D341Med (cell line): Measurements from ENCODE around the gene TTC6.

ENCODE experiments used
- DNase-seq: peaks from one replicate; pipeline ENCODE4 v3.0.0; 2012; ENCODE audit warnings: low spot score

Gene TTC6

DNA sequence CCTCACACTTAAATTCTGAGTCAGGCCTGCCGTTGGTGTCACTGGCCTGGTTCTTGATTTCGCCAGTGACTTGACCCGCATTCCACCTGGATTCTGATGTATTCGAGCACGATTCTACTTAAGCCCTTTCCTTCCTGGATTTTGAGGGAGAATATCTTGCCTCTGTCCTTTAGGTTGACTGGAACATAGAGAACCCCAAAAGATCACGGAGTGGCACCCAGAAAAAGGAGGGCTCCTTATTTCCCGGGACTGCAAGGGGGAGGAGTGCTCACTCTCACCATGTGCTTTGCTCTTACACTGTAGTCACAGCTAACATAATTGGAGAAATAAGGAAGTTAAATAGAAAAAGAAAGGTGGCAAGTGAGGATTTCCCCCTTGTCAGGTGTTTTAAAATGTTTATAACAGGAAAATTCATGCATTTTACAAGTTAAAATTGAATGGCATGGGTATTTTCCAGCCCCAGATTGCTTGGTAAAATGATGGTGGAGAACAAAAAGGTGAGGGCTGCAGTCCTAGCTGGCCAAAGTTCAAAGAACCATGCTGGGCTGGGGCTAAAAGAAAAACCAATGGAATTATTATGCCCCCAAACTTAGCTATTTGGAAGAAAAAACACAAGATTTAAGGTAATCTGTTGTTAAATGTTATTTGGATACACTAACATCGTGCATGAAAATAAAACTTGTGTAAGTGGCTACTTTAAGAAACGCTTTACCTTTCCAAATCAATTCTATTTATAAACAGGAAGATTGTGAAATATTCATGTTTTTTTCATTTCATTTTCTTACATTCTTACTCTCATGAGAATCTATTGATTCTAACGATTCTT, 9.2 kb upstream of the TTC6 start:
- no peak for DNase-seq

DNA sequence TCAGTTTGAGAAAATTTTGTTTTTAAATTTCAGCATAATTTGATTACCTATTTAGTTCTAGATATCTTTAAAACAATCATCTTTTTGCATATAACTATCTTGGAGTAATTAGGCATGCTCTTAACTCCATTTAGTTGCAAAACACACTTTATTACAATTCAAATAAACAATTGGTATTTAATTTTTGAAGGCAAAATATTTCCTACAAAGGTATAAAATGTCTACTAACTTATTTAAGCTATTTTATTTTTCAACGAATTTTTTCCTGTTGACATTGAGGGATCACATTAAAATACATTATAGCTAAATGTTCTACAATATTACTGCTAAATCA, 8.7 kb upstream of the TTC6 start:
- DNase-seq: no peak

DNA sequence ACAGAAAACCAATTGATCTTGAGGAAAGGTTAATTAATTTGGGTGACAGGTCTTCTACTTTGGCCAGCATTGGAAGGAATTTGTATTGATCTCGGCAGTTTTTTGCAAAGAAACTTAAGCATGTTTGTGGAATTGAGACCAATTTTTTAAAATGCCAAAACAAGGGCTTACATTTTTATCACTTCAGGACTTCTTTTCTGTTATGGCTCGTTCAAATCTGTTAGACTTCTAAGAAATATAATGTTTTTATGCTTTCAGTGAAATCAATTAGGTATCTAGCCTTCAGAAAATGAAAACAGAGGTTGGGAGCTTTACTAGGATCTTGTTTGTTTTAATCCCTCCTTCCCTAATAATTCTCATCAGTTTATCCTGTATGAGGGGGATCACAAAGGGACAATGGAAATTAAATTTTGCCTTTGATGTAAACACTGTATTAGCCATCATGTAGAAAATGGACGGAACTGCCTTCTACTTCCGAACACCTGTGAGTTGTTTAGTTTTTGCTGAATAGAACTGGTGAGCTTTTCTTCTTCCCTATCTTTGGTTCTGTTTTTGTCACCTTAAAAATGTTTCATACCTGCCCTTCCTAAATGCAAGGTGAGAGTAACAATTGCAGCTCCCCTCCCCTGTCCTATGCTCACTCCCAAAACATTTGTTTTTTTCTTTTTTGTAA, 8.2 kb upstream of the TTC6 start:
- DNase-seq: no peak

DNA sequence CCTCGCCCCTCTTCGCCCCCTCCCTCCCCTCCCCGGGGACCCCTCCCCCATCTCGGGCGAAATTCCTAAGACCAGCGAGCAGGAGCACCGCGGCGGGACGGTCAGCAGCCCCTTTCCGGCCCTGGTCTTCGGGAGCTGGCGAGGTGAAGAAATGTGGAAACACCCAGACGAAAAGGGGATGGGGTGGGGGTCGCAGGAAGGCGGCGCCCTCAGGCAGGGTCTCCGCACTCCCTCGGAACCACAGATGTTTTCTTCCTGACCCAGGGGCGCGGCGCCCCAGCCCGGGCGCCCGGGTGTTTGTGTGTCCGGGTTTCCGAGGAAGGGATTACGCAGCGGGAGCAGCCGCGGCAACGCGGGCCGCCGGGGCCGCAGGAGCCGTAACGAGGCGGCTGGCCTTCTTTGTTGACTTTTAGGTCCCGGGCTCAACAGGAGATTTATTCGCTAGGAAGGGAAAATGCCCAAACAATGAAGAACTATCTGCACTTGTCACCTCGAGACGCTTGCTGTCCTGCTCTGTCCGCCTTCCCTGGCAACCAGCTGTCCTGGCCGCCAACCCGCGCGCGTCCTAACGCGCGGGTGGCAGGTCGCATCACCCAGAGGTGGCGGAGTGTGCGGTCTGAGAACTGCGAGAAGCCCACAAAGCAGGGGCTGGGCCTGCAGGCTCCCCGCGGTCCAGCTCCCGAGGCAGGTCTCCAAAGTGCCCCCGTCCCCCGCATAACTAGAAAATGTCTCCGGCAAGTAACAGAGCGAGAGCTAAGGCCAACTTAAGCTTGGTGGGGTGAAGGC, 7.4 kb upstream of the TTC6 start:
- DNase-seq: peak; percentile 64

DNA sequence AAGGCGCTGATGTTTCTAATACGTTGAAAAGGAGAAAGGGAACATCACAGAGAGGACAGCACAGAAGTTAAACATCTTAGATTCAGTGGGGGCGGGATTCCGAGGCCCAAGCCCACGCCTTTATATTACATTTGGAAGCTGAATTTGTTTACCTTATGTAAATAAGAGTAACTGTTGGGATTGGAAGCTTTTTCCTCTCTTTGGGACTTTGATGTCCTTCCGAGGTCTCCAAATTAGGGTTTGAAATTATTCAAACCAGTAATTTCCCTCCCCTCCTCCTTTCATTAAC, 6.8 kb upstream of the TTC6 start:
- DNase-seq: no peak

DNA sequence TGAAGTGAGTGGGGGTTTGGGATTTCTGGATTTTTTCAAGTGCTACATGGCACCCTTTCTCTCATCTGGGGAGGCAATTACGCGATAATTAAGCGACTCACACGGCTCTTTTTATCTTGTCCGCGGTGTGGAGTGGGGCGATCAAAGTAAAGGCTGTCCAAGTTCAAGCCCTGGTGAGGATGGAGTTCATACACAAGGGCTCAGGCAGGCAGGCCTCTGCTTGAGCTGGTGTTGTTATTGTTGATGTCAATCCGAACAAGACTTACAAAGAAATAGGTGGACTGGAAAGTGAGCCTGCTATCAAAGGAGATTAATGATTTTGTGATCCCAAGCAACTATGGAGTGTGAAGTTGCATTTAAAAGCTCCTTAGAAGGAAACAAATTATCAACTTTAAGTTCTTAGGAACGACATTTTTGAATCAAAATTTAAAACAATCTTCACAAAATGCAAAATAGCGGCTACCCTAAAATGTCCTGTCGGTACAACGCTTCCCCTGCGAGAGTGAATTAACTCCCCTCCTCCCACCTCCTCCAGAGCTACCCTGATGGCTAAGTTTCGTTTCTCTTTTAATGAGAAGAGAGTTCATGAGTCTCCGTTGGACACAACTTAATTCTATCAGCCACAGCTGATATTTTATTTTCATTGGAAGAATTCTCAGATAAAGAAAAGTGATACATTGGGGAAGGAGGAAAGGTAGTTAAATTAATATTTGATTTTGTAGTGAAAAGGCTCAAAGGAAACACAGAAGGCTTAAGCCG, 6.3 kb upstream of the TTC6 start:
- no peak for DNase-seq

DNA sequence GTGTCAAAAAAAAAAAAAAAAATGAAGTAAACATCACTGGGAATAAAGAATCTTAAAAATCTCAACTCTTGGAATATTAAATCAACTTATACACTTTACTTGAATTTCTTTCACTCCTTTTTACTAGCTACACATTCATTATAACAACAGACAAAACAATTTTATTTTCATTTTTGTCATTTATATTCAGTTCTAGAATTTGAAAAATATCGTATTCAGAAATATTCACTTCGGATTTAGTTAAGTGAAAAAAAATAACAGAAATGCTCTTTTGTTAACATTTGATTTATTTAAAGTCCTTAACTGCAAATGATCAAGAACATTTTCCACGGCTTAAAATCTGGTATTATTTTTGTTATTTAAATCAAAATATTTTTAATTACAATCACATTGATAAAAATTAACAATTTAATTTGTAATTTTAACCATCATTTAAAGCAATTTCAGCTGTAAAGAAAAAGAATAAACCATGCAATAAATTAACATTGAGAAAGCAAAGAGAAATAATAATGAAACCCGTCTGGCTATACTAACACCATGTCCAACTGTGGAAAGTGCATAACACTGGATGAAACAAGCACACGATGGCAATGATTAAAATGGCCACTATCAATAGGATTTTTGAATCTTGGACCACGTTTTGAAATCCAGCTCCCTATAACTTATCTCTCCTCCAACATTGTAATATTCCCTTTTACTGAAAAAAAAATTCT, 5.6 kb upstream of the TTC6 start:
- DNase-seq: no peak

DNA sequence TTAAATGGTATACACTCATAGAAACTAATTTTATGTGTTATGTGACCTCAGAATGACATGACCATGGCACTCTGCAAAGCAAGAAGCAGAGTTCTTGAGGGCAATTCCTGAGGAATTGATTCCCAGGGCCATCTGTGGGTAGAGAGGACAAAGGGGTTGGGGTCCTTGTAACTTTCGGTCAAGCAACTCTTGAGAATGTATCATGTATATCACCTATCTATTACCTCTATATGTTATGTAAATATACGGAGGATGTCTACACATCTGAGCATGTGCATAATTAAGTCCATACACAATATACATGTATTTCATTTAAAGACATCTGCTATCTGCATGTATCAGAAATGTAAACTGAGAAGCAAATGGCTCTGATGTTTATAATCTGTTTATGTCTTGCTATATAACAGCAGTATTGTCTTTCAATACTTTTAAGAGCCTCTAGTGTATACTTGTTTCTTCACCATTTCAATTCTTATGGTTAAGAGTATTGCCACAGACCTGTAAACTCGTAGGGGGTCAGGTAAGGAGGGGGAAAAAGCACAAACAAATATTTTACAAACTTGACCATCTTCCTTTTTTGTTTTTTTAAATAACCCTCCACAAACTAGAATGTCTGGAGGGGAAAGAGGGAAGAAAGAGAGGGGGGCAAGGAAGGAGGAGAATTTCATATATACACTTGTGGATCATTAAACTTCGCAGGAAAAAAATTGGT, 4.8 kb upstream of the TTC6 start:
- DNase-seq: no peak

DNA sequence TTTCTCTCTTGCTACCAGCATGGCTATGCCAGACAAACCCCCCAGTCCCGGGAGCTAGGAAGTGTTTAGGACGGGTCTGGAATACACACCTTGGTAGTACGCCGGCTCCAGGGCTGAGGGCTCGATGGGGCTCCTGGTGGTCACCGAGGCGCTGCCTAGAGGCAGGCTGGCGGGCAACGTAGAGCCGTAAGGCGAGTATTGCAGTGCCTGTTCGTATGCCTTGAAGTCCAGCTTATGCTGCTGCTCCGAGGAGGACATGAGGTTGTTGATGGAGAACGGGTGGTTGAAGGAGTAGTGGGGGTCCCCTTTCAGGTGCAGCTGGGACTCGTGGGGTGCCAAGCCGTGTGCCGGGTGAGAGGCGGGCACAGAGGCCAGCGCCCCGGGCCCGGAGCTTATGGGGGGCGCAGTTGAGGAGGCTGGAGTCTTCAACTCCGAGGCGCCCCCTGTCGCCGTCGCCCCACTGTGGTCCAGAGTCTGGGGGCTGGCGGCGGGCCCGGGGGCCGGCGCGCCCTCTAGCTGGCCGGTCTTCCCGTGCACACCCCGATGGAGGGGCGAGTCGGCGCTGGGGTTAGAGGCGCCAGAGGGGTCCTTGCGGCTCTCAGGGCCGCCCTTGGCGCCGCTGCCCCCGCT, 4.0 kb upstream of the TTC6 start:
- no peak for DNase-seq

DNA sequence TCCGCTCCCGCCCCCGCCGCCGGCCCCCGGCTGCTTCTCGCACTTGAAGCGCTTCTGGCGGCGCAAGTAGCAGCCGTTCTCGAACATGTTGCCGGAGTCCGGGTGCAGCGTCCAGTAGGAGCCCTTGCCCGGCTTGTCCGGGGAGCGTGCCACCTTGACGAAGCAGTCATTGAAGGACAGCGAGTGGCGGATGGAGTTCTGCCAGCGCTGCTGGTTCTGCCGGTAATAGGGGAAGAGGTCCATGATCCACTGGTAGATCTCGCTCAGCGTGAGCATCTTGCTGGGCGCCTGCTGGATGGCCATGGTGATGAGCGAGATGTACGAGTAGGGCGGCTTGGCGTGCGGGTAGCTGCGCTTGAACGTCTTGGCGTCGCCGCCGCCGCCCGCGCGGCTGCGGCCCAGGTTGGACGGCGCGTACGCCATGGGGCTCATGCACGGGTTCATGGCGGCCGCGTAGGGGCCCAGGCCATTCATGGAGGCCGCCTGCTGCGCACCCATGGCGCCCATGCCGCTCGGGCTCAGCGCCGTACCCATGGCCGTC, 3.4 kb upstream of the TTC6 start:
- no peak for DNase-seq

DNA sequence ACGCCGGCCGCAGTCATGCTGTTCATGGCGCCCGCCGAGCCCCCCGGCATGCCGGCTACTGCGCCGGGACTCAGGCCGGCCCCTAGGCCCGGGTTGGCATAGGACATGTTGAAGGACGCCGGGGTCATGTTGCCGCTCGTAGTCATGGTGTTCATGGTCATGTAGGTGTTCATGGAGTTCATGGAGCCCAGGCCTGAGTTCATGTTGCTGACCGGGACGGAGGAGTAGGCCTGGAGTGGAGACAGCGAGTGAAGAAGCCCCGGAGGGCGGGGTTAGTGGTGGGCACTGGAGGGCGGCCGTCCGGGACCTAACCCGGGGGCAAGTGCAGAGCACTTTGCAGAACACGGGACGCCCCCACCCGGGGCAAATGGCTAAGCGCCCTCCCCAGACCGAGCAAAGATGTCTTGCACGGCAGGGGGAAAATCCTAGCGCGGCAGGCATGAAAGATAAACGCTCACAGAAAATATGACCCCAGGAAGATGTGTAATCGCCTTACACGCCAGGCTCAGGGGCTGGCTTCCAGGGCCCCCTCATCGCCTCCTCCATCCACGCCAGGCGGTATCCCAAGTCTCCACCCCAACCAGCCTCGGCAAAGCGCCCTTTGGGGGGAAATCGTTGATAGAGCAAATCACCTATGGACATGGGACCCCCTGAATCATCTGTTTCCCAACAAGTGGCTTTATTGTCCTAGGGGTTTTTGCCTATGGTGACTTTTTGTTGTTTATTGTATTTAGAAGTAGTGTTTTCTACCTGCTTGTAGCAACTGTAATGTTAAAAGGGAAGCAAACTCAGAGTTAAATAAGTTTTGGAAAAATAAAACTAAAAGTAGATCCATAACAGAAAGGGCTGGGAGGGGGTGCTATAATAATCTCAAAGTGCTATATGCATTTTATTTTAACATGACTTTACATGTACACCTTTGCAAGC, 2.7 kb upstream of the TTC6 start:
- DNase-seq: no peak

DNA sequence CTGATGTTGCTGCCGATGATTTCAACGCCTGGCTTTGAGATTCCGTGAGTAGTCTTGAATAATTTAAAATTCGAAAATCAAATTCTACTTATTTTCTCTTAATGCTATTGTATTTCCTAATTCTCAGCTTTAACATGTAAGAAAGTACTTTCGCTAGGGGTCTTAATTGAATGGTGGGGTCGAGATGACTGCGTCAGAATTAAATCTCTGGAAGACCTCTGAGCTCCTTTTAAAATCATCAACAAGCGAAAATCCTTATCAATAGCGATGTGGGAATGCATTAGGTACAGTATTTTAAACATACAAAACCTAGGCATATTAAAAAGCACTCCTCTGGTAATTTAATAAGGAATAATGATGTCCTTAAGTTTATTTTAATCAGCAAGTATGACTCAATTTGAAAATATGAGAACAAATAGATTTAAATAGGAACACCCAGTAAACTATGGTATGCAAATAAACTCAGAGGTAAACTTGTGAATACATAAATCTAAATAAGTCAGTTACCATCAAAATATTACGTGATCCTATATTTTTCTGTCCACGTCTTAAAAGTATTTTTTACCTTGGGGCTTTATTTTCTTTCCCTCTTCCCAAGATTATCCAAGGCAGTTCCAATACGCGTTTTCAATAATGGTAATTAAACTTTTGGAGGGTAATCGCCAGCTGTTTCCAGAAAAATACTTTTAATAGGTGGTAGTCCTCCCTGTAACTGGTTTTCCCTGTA, 1.8 kb upstream of the TTC6 start:
- no peak for DNase-seq

DNA sequence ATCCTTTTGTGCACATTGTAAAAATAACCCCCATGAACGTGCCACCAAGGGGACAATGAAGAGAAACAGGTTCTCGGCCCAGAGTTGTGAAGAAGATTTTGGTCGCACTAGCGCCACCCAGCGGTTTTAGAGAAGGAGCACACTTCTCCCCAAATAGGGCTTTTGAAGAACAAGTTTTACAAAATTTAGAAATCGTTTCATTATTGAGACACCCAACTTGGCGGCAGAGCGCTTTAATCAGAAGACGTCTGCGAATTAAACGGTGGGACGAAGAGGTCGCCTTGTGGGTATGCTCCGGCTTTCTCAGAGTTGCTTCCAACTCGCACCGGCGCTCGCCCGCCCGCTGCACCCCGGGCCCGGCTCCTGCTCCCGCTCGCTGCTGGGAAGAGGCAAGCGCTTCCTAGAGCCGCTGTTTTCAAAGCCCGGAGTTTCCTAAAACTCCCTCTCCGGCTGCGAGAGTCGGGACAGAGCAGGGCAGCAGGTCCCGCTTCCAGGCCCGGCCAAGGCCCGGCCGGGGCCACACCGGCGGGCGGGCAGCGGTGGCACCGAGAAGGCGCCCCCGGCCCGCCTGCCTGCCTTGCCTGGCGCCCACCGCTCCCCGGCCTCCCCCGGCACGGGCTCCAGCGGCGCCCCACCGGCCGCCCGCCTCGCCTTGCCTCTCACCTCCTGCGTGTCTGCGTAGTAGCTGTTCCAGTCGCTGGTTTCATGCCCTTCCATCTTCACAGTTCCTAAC, 1.0 kb upstream of the TTC6 start:
- peak; percentile 80 for DNase-seq

DNA sequence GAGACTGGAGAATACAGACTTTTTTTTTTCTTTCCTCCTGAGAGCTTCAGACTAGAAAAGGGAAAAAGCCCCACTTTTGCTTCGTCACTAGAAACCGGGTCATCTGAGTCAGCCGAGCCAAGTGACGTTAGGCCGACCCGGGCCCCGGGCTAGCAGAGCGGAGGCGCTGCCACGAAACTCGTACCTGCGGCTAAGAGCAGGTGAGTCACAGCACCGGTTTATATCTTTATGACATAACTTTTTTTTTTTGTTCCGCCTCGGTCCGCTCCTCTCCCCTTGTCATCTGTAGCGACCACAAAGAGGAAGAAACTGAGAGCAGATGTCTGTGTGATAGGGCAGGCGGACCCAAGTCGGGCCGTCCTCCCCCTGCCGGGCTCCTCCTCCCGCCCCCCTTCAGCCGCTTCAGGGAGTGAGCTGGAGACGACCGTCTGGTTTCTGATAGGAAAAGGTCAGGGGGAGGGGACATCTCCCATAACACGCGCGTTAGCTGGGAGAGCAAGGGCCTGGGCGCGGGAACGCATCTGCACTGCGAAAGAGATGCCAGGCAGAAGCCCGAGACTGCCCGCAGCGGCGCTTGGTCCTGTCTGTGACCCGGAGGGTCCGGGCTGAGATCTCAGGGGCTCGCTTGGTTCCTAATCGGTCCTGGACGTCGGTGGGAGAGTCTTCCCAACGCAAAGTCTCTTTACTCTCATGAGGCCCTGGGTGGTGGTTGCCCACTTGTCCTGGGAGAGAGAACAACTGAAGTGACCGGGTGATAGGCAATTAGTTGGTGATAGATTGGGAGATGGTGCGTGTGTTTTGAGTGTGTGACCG, 586 bp downstream of the TTC6 start:
- DNase-seq: no peak

DNA sequence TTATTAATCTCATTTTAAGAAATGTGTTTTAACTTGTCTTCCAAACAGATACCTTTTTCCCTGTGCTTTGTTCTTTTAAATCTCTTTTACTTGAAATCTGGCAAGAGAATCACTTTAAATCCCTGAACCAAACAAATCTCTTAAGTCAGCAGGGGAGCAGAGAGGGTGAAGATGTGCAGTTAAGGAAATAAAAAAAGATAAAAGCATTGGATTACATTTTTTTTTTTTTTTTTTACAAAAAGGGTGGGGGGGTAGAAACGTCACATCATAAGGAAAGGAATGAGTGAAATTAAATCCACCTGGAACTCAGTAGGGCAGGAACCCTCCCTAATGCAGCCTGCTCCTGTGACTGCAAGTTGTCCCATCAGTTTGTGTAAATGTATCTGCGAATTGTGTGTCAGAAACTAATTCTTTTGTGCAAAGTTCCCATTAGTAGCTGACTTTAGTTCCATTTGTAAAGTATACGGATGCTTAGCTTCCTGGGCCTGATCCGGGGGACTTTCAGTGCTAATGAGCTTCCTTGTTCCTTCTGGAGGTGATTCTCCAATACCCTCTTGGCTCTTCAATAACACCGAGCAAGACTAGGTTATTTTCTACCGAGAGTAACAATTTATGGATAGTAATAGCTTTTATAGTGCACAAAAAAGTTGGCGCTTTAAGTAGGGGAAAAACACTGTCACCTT, 1.5 kb downstream of the TTC6 start:
- no peak for DNase-seq

DNA sequence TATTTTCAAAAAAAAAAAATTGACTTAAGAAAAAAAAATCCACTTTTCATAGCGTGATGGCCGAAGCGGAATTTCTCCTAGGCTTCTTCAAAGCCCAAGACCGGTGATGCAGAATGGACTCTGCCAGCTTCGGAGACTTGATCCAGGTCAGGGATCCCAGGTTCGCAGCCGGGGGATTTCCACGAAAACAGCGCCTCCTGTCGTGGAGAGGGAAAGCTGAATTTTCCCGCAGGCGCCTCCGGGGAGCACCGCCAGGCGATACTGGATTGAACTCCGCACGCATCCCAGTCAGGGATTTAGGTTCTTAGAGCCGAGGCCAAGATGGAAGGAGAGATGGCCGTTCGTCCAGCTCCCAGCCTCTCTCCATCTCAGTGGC, 2.1 kb downstream of the TTC6 start:
- no peak for DNase-seq
